SK-N-SH treated with all-trans-retinoic acid at 6 μM for 48 hours (cell line): ENCODE results near the gene TNN.

Experiments
- PPARA ChIP-seq: fragments of 250-450 bp; sonication (Bioruptor Pico); IDR thresholded peaks from 2 replicates; pipeline ENCODE4 v1.5.0; 2020; ENCODE audit warnings: mild to moderate bottlenecking, borderline replicate concordance
- SNAI2 ChIP-seq: fragments of 250-450 bp; sonication (Bioruptor Pico); IDR thresholded peaks from 2 replicates; pipeline ENCODE4 v1.5.0; 2020; ENCODE audit warnings: mild to moderate bottlenecking, moderate library complexity
- ZFP30 ChIP-seq: fragments of 450-650 bp; formaldehyde crosslinking; IDR thresholded peaks from 2 replicates; pipeline ENCODE4 v1.5.0; 2022; ENCODE audit warnings: mild to moderate bottlenecking, moderate library complexity
- ZNF8 ChIP-seq: fragments of 450-650 bp; formaldehyde crosslinking; IDR thresholded peaks from 2 replicates; pipeline ENCODE4 v1.5.0; 2020; ENCODE audit warnings: mild to moderate bottlenecking, moderate library complexity
- TF ChIP-seq, protein P1 (sequence below): fragments of 250-450 bp; sonication (Bioruptor Pico); IDR thresholded peaks from 2 replicates; pipeline ENCODE4 v1.8.0; 2021; ENCODE audit warnings: low read depth, mild to moderate bottlenecking, moderate library complexity, borderline replicate concordance

DNA sequence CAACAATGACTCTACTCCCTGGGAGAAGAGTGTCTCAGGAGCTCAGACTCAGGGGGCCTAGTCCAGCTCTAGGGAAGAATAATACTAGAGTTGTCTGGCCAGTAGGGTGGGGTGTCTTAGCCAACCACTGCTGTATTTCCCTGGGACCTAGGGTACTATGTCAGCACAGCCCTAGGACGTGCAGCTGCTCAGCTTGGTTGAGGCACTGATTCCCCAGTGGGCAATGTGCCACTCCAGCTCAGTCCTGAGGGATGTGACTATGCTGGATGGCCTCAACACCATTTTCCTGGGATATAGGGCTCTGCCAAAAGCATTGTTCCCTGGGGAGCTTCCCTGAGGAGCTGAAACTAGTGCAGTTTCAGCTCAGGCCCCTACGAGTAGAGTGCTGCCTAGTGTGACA, 47.4 kb downstream of the TNN start:
- TF ChIP-seq ZFP30 (CRISPR knock-in tag) (no peak), PPARA (no peak), SNAI2 (CRISPR knock-in tag) (no peak), ZNF8 (CRISPR knock-in tag) (no peak)
- TF ChIP-seq, protein P1, sequence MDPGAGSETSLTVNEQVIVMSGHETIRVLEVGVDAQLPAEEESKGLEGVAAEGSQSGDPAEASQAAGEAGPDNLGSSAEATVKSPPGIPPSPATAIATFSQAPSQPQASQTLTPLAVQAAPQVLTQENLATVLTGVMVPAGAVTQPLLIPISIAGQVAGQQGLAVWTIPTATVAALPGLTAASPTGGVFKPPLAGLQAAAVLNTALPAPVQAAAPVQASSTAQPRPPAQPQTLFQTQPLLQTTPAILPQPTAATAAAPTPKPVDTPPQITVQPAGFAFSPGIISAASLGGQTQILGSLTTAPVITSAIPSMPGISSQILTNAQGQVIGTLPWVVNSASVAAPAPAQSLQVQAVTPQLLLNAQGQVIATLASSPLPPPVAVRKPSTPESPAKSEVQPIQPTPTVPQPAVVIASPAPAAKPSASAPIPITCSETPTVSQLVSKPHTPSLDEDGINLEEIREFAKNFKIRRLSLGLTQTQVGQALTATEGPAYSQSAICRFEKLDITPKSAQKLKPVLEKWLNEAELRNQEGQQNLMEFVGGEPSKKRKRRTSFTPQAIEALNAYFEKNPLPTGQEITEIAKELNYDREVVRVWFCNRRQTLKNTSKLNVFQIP (CRISPR knock-in tag) = no peak
